ENCODE measurements around the gene SLC7A7. TPM values are rescaled to one million over a fixed set of nuclear protein-coding genes. Genes with fewer than 3 reads are reported as not detected.

SLC7A7 gene
- total RNA-seq, 1 donor: 3.9 TPM

DNA sequence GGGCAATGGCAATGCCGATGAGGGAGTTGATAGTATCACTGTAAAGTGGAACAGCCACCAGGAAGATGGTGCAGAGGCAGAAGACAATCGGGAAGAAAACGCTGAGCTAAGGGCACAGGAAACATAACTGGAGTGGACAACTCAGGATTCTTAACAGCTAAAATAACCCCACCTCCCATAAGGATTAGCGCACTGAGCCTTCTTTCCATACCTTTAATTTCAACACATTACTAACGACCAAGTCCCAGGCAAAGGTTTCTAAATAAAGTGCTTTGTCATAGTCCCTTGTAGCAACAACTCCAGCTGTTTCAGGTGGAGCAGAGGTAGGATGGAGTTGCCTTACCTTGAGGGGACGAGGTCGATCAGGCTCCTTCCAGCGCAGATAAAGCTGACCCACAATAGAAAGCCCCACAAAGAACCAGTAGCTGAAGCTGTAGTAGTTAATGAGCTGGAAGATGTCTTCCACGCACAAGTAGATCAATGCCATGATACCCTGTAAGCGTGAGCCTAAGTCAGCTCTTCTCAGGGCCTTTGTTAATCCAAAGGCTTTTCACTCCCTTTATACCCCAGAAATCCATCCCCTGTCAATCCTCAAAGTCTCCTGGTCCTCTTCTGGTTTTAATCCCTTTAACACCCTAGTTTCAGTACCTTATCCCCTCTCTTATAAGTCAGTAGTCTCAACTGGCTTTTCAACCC, 41.1 kb downstream of the SLC7A7 start:
- no peak for DNase-seq (ENCODE audit: low read depth)
- no peak overlapping the region for H3K4me3 ChIP-seq (ENCODE audit: low read depth, low read length)
- no peak for TF ChIP-seq CTCF (IDR thresholded peaks at IDR 0.05; ENCODE audit: insufficient read depth, low read depth, low read length)

DNA sequence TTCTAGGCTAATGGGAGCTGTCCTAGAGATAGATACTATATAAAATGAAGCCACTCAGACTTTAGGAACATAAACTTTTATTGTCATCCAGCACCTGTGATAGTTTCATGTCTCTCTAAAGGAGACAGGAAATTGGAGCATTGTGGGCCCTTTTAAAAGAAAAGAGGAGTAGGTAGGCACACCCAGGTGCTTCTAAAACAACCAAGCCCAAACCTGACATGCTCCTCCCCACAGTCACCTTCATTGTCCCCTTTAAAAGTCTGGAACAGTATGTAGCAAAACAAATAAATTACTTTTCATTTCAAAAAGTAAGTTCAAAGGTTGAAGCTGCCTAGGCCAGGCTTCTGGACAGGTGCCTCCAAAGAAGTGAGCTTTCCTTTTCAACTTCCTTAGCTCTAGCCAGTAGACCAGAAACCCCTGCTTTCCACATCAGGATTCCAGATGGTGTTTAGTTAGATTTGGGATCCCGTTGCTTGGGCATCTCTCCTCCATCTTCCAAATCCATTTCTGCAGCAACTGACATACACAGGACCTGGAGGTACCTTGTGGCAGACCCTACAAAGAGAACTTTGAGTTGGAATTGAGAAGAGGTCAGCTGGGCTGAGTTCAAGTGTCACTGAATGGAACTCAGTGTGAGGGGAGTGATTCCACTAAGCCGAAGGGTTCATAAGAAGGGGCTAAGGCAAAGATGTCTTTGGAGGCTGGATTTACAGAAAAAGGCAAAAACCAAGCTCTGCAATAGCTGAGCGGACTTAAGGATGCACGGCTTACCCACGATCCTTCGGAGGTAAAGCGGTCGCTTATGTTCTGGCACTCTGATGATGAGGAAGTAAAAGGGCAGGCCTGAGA, 41.8 kb downstream of the SLC7A7 start:
- no peak for TF ChIP-seq CTCF (IDR thresholded peaks at IDR 0.05; ENCODE audit: insufficient read depth, low read depth, low read length)
- H3K4me3 ChIP-seq (ENCODE audit: low read depth, low read length): no peak overlapping the region
- no peak for DNase-seq (ENCODE audit: low read depth)

DNA sequence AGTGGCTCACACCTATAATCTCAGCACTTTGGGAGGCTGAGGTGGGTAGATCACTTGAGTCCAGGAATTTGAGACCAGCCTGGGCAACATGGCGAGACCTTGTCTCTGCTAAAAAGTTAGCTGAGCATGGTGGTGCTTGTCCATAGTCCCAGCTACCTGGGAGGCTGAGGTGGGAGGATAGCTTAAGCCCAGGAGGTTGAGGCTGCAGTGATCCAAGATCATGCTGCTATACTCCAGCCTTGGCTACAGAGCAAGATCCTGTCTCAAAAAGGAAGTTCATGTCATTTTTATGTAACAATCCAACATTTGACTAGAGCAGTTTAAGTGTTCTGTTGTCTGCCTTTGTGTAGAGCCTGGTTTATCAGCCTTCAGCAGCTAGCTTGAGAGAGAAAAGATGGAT, 42.5 kb downstream of the SLC7A7 start:
- DNase-seq (ENCODE audit: low read depth): no peak
- H3K4me3 ChIP-seq (ENCODE audit: low read depth, low read length): no peak overlapping the region
- TF ChIP-seq CTCF (IDR thresholded peaks at IDR 0.05; ENCODE audit: insufficient read depth, low read depth, low read length): no peak

- TF ChIP-seq CTCF (IDR thresholded peaks at IDR 0.05; ENCODE audit: insufficient read depth, low read depth, low read length): no peak
- DNase-seq (ENCODE audit: low read depth): no peak
- no peak overlapping the region for H3K4me3 ChIP-seq (ENCODE audit: low read depth, low read length)
Observed at GRCh38 chr14:22770481-22771187, 44.6 kb downstream of the SLC7A7 start.

GRCh38 chr14:22769369-22769768, 45.9 kb downstream of the SLC7A7 start:
- H3K4me3 ChIP-seq (ENCODE audit: low read depth, low read length): no peak overlapping the region
- no peak for TF ChIP-seq CTCF (IDR thresholded peaks at IDR 0.05; ENCODE audit: insufficient read depth, low read depth, low read length)
- DNase-seq (ENCODE audit: low read depth): no peak

GRCh38 chr14:22768947-22769346, 46.3 kb downstream of the SLC7A7 start:
- no peak for DNase-seq (ENCODE audit: low read depth)

More at GRCh38 chr14:22768947-22769346, 46.3 kb downstream of the SLC7A7 start:
- no peak overlapping the region for H3K4me3 ChIP-seq (ENCODE audit: low read depth, low read length)
- no peak for TF ChIP-seq CTCF (IDR thresholded peaks at IDR 0.05; ENCODE audit: insufficient read depth, low read depth, low read length)
